Measurements from ENCODE around the gene HHLA2.

The HHLA2 gene

GRCh38 chr3:108380128-108380795 is 83.9 kb downstream of the HHLA2 start:
- TF ChIP-seq SNAI2 (CRISPR knock-in tag; IDR thresholded peaks at IDR 0.05) (no peak), TOX (CRISPR knock-in tag; IDR thresholded peaks at IDR 0.05; ENCODE audit: borderline replicate concordance) (no peak), CSDC2 (CRISPR knock-in tag; IDR thresholded peaks at IDR 0.05) (no peak), RARB (CRISPR knock-in tag; IDR thresholded peaks at IDR 0.05) (no peak), ARNTL (CRISPR knock-in tag; IDR thresholded peaks at IDR 0.05; ENCODE audit: borderline replicate concordance, low read depth) (no peak), POU6F1 (CRISPR knock-in tag; IDR thresholded peaks at IDR 0.05; ENCODE audit: borderline replicate concordance, low read depth) (no peak), PPARA (CRISPR knock-in tag; IDR thresholded peaks at IDR 0.05; ENCODE audit: borderline replicate concordance) (no peak), BACH2 (CRISPR knock-in tag; IDR thresholded peaks at IDR 0.05; ENCODE audit: borderline replicate concordance) (no peak), ZNF565 (CRISPR knock-in tag; conservative IDR thresholded peaks at IDR 0.05; ENCODE audit: low read depth) (no peak), ISL1 (CRISPR knock-in tag; IDR thresholded peaks at IDR 0.05) (no peak), ZNF8 (CRISPR knock-in tag; IDR thresholded peaks at IDR 0.05) (no peak), ZNF70 (CRISPR knock-in tag; IDR thresholded peaks at IDR 0.05) (no peak), ESRRG (CRISPR knock-in tag; IDR thresholded peaks at IDR 0.05) (no peak), GLIS3 (CRISPR knock-in tag; IDR thresholded peaks at IDR 0.05) (no peak), ZFP3 (CRISPR knock-in tag; IDR thresholded peaks at IDR 0.05) (no peak), OSR1 (CRISPR knock-in tag; IDR thresholded peaks at IDR 0.05) (no peak)
- TF ChIP-seq, protein P1, sequence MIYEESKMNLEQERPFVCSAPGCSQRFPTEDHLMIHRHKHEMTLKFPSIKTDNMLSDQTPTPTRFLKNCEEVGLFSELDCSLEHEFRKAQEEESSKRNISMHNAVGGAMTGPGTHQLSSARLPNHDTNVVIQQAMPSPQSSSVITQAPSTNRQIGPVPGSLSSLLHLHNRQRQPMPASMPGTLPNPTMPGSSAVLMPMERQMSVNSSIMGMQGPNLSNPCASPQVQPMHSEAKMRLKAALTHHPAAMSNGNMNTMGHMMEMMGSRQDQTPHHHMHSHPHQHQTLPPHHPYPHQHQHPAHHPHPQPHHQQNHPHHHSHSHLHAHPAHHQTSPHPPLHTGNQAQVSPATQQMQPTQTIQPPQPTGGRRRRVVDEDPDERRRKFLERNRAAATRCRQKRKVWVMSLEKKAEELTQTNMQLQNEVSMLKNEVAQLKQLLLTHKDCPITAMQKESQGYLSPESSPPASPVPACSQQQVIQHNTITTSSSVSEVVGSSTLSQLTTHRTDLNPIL (CRISPR knock-in tag; IDR thresholded peaks at IDR 0.05; ENCODE audit: low read depth) = no peak
- TF ChIP-seq, protein P2, sequence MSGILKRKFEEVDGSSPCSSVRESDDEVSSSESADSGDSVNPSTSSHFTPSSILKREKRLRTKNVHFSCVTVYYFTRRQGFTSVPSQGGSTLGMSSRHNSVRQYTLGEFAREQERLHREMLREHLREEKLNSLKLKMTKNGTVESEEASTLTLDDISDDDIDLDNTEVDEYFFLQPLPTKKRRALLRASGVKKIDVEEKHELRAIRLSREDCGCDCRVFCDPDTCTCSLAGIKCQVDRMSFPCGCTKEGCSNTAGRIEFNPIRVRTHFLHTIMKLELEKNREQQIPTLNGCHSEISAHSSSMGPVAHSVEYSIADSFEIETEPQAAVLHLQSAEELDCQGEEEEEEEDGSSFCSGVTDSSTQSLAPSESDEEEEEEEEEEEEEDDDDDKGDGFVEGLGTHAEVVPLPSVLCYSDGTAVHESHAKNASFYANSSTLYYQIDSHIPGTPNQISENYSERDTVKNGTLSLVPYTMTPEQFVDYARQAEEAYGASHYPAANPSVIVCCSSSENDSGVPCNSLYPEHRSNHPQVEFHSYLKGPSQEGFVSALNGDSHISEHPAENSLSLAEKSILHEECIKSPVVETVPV (CRISPR knock-in tag; IDR thresholded peaks at IDR 0.05) = no peak
- ATAC-seq = no peak

DNA sequence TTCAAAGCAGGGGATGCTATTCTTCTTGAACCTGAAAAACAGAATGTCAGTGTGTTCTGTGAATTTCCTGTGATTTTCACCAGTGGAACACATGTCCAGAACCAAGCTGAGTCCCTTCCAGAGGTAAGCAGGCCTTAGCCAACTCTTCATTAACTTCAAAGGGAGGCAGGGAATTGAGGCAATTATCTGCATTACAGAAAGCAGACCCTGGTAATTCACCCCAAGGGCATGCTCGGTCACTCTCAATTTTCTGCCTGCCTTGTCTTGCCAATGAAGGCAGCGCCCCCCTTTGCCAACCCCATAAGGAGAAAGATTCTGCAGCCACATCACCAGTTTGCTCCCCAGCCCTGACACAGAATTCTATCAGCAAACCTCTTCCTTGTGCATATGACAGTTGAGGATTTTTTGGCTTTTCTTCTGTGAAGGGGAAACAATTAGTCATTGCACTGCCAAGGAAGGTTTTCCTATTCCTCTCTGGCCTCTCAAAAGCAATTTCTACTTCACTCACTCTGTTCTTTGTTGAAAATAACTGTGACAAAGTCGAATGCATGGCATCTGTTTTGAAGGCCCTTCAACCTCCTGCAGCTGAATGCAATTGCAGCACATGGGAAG is 85.3 kb downstream of the HHLA2 start:
- TF ChIP-seq ZNF8 (CRISPR knock-in tag; IDR thresholded peaks at IDR 0.05) (no peak), ARNTL (CRISPR knock-in tag; IDR thresholded peaks at IDR 0.05; ENCODE audit: borderline replicate concordance, low read depth) (no peak), SNAI2 (CRISPR knock-in tag; IDR thresholded peaks at IDR 0.05) (no peak), RARB (CRISPR knock-in tag; IDR thresholded peaks at IDR 0.05) (no peak), GLIS3 (CRISPR knock-in tag; IDR thresholded peaks at IDR 0.05) (no peak), ZFP3 (CRISPR knock-in tag; IDR thresholded peaks at IDR 0.05) (no peak), TOX (CRISPR knock-in tag; IDR thresholded peaks at IDR 0.05; ENCODE audit: borderline replicate concordance) (no peak), ZNF70 (CRISPR knock-in tag; IDR thresholded peaks at IDR 0.05) (no peak), ZNF565 (CRISPR knock-in tag; conservative IDR thresholded peaks at IDR 0.05; ENCODE audit: low read depth) (no peak), TCF4 (CRISPR knock-in tag; IDR thresholded peaks at IDR 0.05; ENCODE audit: borderline replicate concordance) (peak; percentile 56), CSDC2 (CRISPR knock-in tag; IDR thresholded peaks at IDR 0.05) (no peak), ZFP30 (CRISPR knock-in tag; IDR thresholded peaks at IDR 0.05) (no peak), TSHZ2 (CRISPR knock-in tag; IDR thresholded peaks at IDR 0.05) (peak; percentile 48; the same call in 1 of the 2 replicates), PATZ1 (CRISPR knock-in tag; IDR thresholded peaks at IDR 0.05; ENCODE audit: borderline replicate concordance) (no peak)
- TF ChIP-seq, protein P2 (CRISPR knock-in tag; IDR thresholded peaks at IDR 0.05) = no peak
- ATAC-seq = no peak

Data from SK-N-SH treated with all-trans-retinoic acid at 6 μM for 48 hours (cell line).